A549 (cell line): ENCODE data around the gene ADAMTS10.
A peak's percentile ranks its signal among the peaks of the same experiment; 100 is the strongest.

Source experiments
- HOXB5 ChIP-seq: fragments of 250-450 bp; sonication (Bioruptor Pico); IDR thresholded peaks from 2 replicates; pipeline ENCODE4 v1.5.0; 2020; ENCODE audit warnings: mild to moderate bottlenecking, moderate library complexity
- JUNB ChIP-seq: fragments of >200 bp; sonication (Bioruptor Twin); formaldehyde crosslinking; IDR thresholded peaks from 2 replicates; pipeline ENCODE4 v1.6.1; 2016
- MAFK ChIP-seq: fragments of 450-650 bp; IDR thresholded peaks from 2 replicates; pipeline ENCODE4 v1.6.1; 2014; ENCODE audit not compliant: partially characterized antibody
- POLR2A ChIP-seq: IDR thresholded peaks from 2 replicates; pipeline ENCODE4 v1.6.1; 2012; ENCODE audit warnings: mild to moderate bottlenecking, low read length
- RFX5 ChIP-seq: fragments of 450-650 bp; IDR thresholded peaks from 2 replicates; pipeline ENCODE4 v1.7.1; 2014; ENCODE audit warnings: antibody characterized with exemption, mild to moderate bottlenecking, moderate library complexity
- RNF2 ChIP-seq: fragments of 200-600 bp; sonication (generic); IDR thresholded peaks from 2 replicates; pipeline ENCODE4 v1.6.1; 2016; ENCODE audit warnings: low read depth, mild to moderate bottlenecking, antibody characterized with exemption, moderate library complexity, borderline replicate concordance
- SMC3 ChIP-seq: fragments of >200 bp; sonication (Bioruptor Twin); formaldehyde crosslinking; IDR thresholded peaks from 3 replicates; pipeline ENCODE4 v1.6.1; 2018; ENCODE audit warnings: inconsistent platforms
- TF ChIP-seq, protein P1 (sequence below): fragments of >200 bp; sonication (Bioruptor Twin); formaldehyde crosslinking; IDR thresholded peaks from 3 replicates; pipeline ENCODE4 v1.5.1; 2016
- TF ChIP-seq, protein P2 (sequence below): fragments of 150-350 bp; IDR thresholded peaks from 2 replicates; pipeline ENCODE4 v1.6.1; 2014; ENCODE audit warnings: low read depth, mild to moderate bottlenecking, low read length
- TF ChIP-seq, protein P3 (sequence below): fragments of 250-450 bp; sonication (Bioruptor Pico); IDR thresholded peaks from 2 replicates; pipeline ENCODE4 v1.5.0; 2021; ENCODE audit warnings: mild to moderate bottlenecking, moderate library complexity, borderline replicate concordance

DNA sequence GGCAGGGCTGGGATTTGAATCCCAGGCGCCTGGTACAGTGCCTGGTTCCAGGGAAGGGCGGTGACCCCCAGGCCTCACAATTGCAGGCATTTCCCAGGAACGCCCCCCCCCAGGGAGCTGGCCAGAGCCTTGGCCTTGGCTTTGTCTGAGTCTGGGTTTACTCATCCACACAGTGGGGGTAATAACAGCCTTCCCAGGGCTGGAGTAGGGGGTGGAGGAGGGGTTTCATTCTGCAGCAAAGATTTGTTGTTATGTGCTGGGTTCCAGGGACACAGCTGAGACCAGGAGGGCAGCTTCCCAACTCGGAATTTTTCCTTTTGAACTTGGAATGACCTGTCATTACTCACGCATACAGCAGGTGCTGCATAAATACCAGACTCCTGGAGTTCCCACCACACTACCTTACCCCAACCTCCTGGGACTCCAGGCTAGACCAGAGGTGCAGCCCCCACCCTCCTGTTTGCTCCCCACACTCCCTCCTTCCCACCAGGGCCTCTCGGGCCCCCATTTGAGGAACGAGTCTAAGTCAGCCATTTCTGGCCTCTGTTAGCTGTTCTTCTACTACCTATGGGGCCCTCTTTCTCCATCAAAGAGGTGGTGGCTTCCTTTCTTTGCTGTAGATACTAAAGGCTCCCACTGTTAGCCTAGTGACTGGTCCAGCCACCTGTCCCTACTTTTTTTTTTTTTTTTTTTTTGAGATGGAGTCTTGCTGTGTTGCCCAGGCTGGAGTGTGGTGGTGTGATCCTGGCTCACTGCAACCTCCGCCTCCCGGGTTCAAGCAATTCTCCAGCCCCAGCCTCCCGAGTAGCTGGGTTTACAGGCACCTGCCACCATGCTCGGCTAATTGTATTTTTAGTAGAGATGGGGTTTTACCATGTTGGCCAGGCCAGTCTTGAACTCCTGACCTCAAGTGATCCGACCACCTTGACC, 1.6 kb upstream of the ADAMTS10 start:
- no peak for TF ChIP-seq POLR2A
- TF ChIP-seq, protein P1, sequence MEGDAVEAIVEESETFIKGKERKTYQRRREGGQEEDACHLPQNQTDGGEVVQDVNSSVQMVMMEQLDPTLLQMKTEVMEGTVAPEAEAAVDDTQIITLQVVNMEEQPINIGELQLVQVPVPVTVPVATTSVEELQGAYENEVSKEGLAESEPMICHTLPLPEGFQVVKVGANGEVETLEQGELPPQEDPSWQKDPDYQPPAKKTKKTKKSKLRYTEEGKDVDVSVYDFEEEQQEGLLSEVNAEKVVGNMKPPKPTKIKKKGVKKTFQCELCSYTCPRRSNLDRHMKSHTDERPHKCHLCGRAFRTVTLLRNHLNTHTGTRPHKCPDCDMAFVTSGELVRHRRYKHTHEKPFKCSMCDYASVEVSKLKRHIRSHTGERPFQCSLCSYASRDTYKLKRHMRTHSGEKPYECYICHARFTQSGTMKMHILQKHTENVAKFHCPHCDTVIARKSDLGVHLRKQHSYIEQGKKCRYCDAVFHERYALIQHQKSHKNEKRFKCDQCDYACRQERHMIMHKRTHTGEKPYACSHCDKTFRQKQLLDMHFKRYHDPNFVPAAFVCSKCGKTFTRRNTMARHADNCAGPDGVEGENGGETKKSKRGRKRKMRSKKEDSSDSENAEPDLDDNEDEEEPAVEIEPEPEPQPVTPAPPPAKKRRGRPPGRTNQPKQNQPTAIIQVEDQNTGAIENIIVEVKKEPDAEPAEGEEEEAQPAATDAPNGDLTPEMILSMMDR = no peak
- peak; percentile 60; the same call in 1 of the 2 replicates for TF ChIP-seq JUNB
- TF ChIP-seq, protein P2, sequence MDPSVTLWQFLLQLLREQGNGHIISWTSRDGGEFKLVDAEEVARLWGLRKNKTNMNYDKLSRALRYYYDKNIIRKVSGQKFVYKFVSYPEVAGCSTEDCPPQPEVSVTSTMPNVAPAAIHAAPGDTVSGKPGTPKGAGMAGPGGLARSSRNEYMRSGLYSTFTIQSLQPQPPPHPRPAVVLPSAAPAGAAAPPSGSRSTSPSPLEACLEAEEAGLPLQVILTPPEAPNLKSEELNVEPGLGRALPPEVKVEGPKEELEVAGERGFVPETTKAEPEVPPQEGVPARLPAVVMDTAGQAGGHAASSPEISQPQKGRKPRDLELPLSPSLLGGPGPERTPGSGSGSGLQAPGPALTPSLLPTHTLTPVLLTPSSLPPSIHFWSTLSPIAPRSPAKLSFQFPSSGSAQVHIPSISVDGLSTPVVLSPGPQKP = no peak
- TF ChIP-seq, protein P3, sequence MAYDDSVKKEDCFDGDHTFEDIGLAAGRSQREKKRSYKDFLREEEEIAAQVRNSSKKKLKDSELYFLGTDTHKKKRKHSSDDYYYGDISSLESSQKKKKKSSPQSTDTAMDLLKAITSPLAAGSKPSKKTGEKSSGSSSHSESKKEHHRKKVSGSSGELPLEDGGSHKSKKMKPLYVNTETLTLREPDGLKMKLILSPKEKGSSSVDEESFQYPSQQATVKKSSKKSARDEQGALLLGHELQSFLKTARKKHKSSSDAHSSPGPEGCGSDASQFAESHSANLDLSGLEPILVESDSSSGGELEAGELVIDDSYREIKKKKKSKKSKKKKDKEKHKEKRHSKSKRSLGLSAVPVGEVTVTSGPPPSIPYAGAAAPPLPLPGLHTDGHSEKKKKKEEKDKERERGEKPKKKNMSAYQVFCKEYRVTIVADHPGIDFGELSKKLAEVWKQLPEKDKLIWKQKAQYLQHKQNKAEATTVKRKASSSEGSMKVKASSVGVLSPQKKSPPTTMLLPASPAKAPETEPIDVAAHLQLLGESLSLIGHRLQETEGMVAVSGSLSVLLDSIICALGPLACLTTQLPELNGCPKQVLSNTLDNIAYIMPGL = no peak
- TF ChIP-seq MAFK = no peak
- no peak for TF ChIP-seq HOXB5 (CRISPR knock-in tag)
- TF ChIP-seq SMC3 = no peak
- no peak for TF ChIP-seq RNF2
- no peak for TF ChIP-seq RFX5
